ENCODE results near the gene PLA2G2F. TPM values are rescaled to one million over a fixed set of nuclear protein-coding genes. Genes with fewer than 3 reads are reported as not detected.

The PLA2G2F gene
- total RNA-seq, 1 experiment from 2014 or later, result not detected

- Histone ChIP-seq H3K36me3 (ENCODE audit: insufficient read depth, low read length, poor library complexity, severe bottlenecking) (no peaks in the 10 kb centered on the region), H3K27me3 (replicated peaks; ENCODE audit: insufficient read depth, low read depth, low read length, poor library complexity) (peaks cover 6% of the 10 kb centered on the region), H3K4me3 (ENCODE audit: low read depth, low read length, poor library complexity, severe bottlenecking) (no peak overlapping the region), H3K27ac (ENCODE audit: low read depth, low read length, poor library complexity, severe bottlenecking) (no peak overlapping the region), H3K9me3 (ENCODE audit: low read depth, low read length, poor library complexity, severe bottlenecking) (no peaks in the 10 kb centered on the region), H3K4me1 (ENCODE audit: insufficient read depth, low read length, poor library complexity, severe bottlenecking) (no peaks in the 10 kb centered on the region)
- intact Hi-C loops (cut with micrococcal nuclease; ENCODE audit: unreplicated experiment), result no loop called here
- DNase-seq (ENCODE audit: low spot score), result no peak
- POLR2A ChIA-PET (ENCODE audit: low non-redundant PET), result no interaction called here
- no peak for TF ChIP-seq CTCF (conservative IDR thresholded peaks at IDR 0.05; ENCODE audit: low read depth, low read length)
- TF ChIP-seq EZH2 (IDR thresholded peaks at IDR 0.05; ENCODE audit: borderline replicate concordance, low read depth, low read length, poor library complexity, severe bottlenecking), result no peak
- no TSS peak for BruUV-seq (replicated peaks)
- CTCF ChIA-PET, result no interaction called here
These were observed 43.3 kb upstream of the PLA2G2F start for GRCh38 chr1:20095564-20096434.

- CTCF ChIA-PET, result no interaction called here
- POLR2A ChIA-PET (ENCODE audit: low non-redundant PET), result no interaction called here
- Histone ChIP-seq H3K4me3 (ENCODE audit: low read depth, low read length, poor library complexity, severe bottlenecking) (no peak overlapping the region), H3K27me3 (replicated peaks; ENCODE audit: insufficient read depth, low read depth, low read length, poor library complexity) (no peaks in the 10 kb centered on the region), H3K4me1 (ENCODE audit: insufficient read depth, low read length, poor library complexity, severe bottlenecking) (no peaks in the 10 kb centered on the region), H3K36me3 (ENCODE audit: insufficient read depth, low read length, poor library complexity, severe bottlenecking) (no peaks in the 10 kb centered on the region), H3K27ac (ENCODE audit: low read depth, low read length, poor library complexity, severe bottlenecking) (no peak overlapping the region), H3K9me3 (ENCODE audit: low read depth, low read length, poor library complexity, severe bottlenecking) (no peaks in the 10 kb centered on the region)
- TF ChIP-seq EZH2 (IDR thresholded peaks at IDR 0.05; ENCODE audit: borderline replicate concordance, low read depth, low read length, poor library complexity, severe bottlenecking) (no peak), CTCF (conservative IDR thresholded peaks at IDR 0.05; ENCODE audit: low read depth, low read length) (no peak)
- intact Hi-C loops (cut with micrococcal nuclease; ENCODE audit: unreplicated experiment), result no loop called here
- BruUV-seq (replicated peaks), result no TSS peak
- DNase-seq (ENCODE audit: low spot score), result no peak
These were observed 42.2 kb upstream of the PLA2G2F start for GRCh38 chr1:20096840-20097447.

- BruUV-seq (replicated peaks), result no TSS peak
These were observed 39.6 kb upstream of the PLA2G2F start for GRCh38 chr1:20099533-20099932.

More at GRCh38 chr1:20099533-20099932, 39.6 kb upstream of the PLA2G2F start:
- Histone ChIP-seq H3K27ac (ENCODE audit: low read depth, low read length, poor library complexity, severe bottlenecking) (no peak overlapping the region), H3K36me3 (ENCODE audit: insufficient read depth, low read length, poor library complexity, severe bottlenecking) (no peaks in the 10 kb centered on the region), H3K27me3 (replicated peaks; ENCODE audit: insufficient read depth, low read depth, low read length, poor library complexity) (no peaks in the 10 kb centered on the region), H3K9me3 (ENCODE audit: low read depth, low read length, poor library complexity, severe bottlenecking) (no peaks in the 10 kb centered on the region), H3K4me1 (ENCODE audit: insufficient read depth, low read length, poor library complexity, severe bottlenecking) (no peaks in the 10 kb centered on the region), H3K4me3 (ENCODE audit: low read depth, low read length, poor library complexity, severe bottlenecking) (no peak overlapping the region)
- POLR2A ChIA-PET (ENCODE audit: low non-redundant PET), result no interaction called here
- CTCF ChIA-PET, result no interaction called here
- no peak for TF ChIP-seq CTCF (conservative IDR thresholded peaks at IDR 0.05; ENCODE audit: low read depth, low read length)
- intact Hi-C loops (cut with micrococcal nuclease; ENCODE audit: unreplicated experiment), result no loop called here
- no peak for DNase-seq (ENCODE audit: low spot score)
